GM23338 (cell line): ENCODE data around the gene KRTAP2-2. TPM values are rescaled to one million over a fixed set of nuclear protein-coding genes. Genes with fewer than 3 reads are reported as not detected.

Experiments used
- ATAC-seq: fragments of 200-7000 bp; cut with Tn5 transposase; 3 replicates; pipeline ENCODE4 v1.9.1; 2020
- DNase-seq: peaks from one replicate; pipeline ENCODE4 v3.0.0-alpha.2; 2015; ENCODE audit warnings: low spot score
- H2AFZ ChIP-seq: fragments of 200-600 bp; sonication (generic); 2 replicates; pipeline ENCODE4 v1.8.0; 2016; ENCODE audit warnings: antibody characterized with exemption, mild to moderate bottlenecking, moderate library complexity
- H3F3A ChIP-seq: fragments of 200-600 bp; sonication (generic); replicated peaks from 2 replicates; pipeline ENCODE4 v1.8.0; 2017; ENCODE audit warnings: antibody characterized with exemption, mixed run types, low read depth
- H3K27ac ChIP-seq: fragments of 200-600 bp; sonication (generic); 2 replicates; pipeline ENCODE4 v1.6.1; 2016; ENCODE audit warnings: low read depth
- H3K27me3 ChIP-seq: fragments of 200-600 bp; sonication (generic); 2 replicates; pipeline ENCODE4 v1.8.0; 2016; ENCODE audit warnings: mild to moderate bottlenecking, mixed run types, moderate library complexity; ENCODE audit not compliant: insufficient read depth
- H3K36me3 ChIP-seq: fragments of 200-600 bp; sonication (generic); 2 replicates; pipeline ENCODE4 v1.8.0; 2016; ENCODE audit warnings: mild to moderate bottlenecking; ENCODE audit not compliant: insufficient read depth
- H3K4me1 ChIP-seq: fragments of 200-600 bp; sonication (generic); 2 replicates; pipeline ENCODE4 v1.8.0; 2016; ENCODE audit warnings: mild to moderate bottlenecking, moderate library complexity; ENCODE audit not compliant: insufficient read depth
- H3K4me2 ChIP-seq: fragments of 200-600 bp; sonication (generic); 2 replicates; pipeline ENCODE4 v1.7.1; 2017; ENCODE audit warnings: mixed run types
- H3K4me3 ChIP-seq: fragments of 200-600 bp; sonication (generic); 2 replicates; pipeline ENCODE4 v1.6.1; 2016; ENCODE audit warnings: mixed run types
- H3K79me2 ChIP-seq: fragments of 200-600 bp; sonication (generic); replicated peaks from 2 replicates; pipeline ENCODE4 v1.8.0; 2017; ENCODE audit warnings: mild to moderate bottlenecking; ENCODE audit not compliant: insufficient read depth
- H3K9me2 ChIP-seq: fragments of 200-600 bp; sonication (generic); 2 replicates; pipeline ENCODE4 v1.8.0; 2017; ENCODE audit not compliant: insufficient read depth
- H4K20me1 ChIP-seq: fragments of 200-600 bp; sonication (generic); replicated peaks from 2 replicates; pipeline ENCODE4 v1.8.0; 2017; ENCODE audit warnings: mild to moderate bottlenecking; ENCODE audit not compliant: insufficient read depth
- H3K27ac Mint-ChIP-seq: 2 replicates; pipeline ENCODE4 v1.8.0; 2020; ENCODE audit warnings: inconsistent platforms, mild to moderate bottlenecking, moderate library complexity, mixed read lengths
- H3K27me3 Mint-ChIP-seq: 3 replicates; pipeline ENCODE4 v1.8.0; 2022; ENCODE audit warnings: low read depth, mild to moderate bottlenecking, moderate library complexity, mixed read lengths, inconsistent platforms; ENCODE audit not compliant: insufficient read depth, poor library complexity
- H3K36me3 Mint-ChIP-seq: 3 replicates; pipeline ENCODE4 v1.8.0; 2021; ENCODE audit warnings: low read depth, mild to moderate bottlenecking, inconsistent platforms, moderate library complexity, mixed read lengths
- H3K4me1 Mint-ChIP-seq: 3 replicates; pipeline ENCODE4 v1.8.0; 2020; ENCODE audit warnings: mild to moderate bottlenecking, inconsistent platforms, mixed read lengths
- H3K4me3 Mint-ChIP-seq: 3 replicates; pipeline ENCODE4 v1.8.0; 2021; ENCODE audit warnings: moderate library complexity, mild to moderate bottlenecking, inconsistent platforms, mixed read lengths
- H3K9me3 Mint-ChIP-seq: 3 replicates; pipeline ENCODE4 v1.8.0; 2020; ENCODE audit warnings: moderate library complexity, mild to moderate bottlenecking, inconsistent platforms, mixed read lengths
- CREB1 ChIP-seq: fragments of 250-450 bp; sonication (Bioruptor Pico); IDR thresholded peaks from 2 replicates; pipeline ENCODE4 v1.5.0; 2020; ENCODE audit warnings: low read depth, mild to moderate bottlenecking, moderate library complexity
- CTCF ChIP-seq, 2 experiments: fragments of 200-600 bp in 1 of 2; sonication (generic) in 1 of 2; conservative IDR thresholded peaks; 2 replicates each; pipeline versions ENCODE4 v1.5.1 to v1.6.1; 2016 to 2017; ENCODE audit warnings: antibody characterized with exemption in 2 of 2, low read depth in 2 of 2, mild to moderate bottlenecking in 2 of 2, moderate library complexity in 1 of 2
- EZH2 ChIP-seq: fragments of 200-600 bp; sonication (generic); IDR thresholded peaks from one replicate; pipeline ENCODE4 v1.8.0; 2017; ENCODE audit warnings: antibody characterized with exemption, mild to moderate bottlenecking, low read depth; ENCODE audit not compliant: unreplicated experiment
- EZH2phosphoT487 ChIP-seq: fragments of 200-600 bp; sonication (generic); IDR thresholded peaks from one replicate; pipeline ENCODE4 v1.8.1; 2018; ENCODE audit warnings: antibody characterized with exemption; ENCODE audit not compliant: unreplicated experiment
- JUNB ChIP-seq: IDR thresholded peaks from one replicate; pipeline ENCODE4 v1.6.1; 2016; ENCODE audit warnings: antibody characterized with exemption; ENCODE audit not compliant: unreplicated experiment
- NANOG ChIP-seq: IDR thresholded peaks from 2 replicates; pipeline ENCODE4 v1.6.1; 2016; ENCODE audit warnings: antibody characterized with exemption, borderline replicate concordance
- POLR2AphosphoS5 ChIP-seq: IDR thresholded peaks from 2 replicates; pipeline ENCODE4 v1.6.1; 2016; ENCODE audit warnings: antibody characterized with exemption, low read depth
- REST ChIP-seq: IDR thresholded peaks from one replicate; pipeline ENCODE4 v1.6.1; 2018; ENCODE audit warnings: antibody characterized with exemption; ENCODE audit not compliant: unreplicated experiment
- STAT1 ChIP-seq: IDR thresholded peaks from one replicate; pipeline ENCODE4 v1.6.1; 2016; ENCODE audit warnings: antibody characterized with exemption; ENCODE audit not compliant: unreplicated experiment
- ZNF114 ChIP-seq: fragments of 250-450 bp; sonication (Bioruptor Pico); IDR thresholded peaks from 2 replicates; pipeline ENCODE4 v1.5.0; 2020; ENCODE audit warnings: mild to moderate bottlenecking, moderate library complexity
- ZNF331 ChIP-seq: fragments of 250-450 bp; sonication (Bioruptor Pico); IDR thresholded peaks from 2 replicates; pipeline ENCODE4 v1.5.0; 2020; ENCODE audit warnings: low read depth, mild to moderate bottlenecking, moderate library complexity
- polyA plus RNA-seq: library from polyadenylated mRNA; unstranded; fragments of >200 nt; fragmentation: Nextera tagmentation; extraction: Ambion mirVana; gene quantifications from 2 replicates; pipeline ENCODE4 v1.2.1, GENCODE V29; 2016
- total RNA-seq: library from RNA; depleted of rRNA; stranded (reverse); fragments of >200 nt; shearing (Covaris generic); gene quantifications from 2 replicates; pipeline ENCODE4 v1.2.3, GENCODE V29; 2014
- TF ChIP-seq, protein P1 (sequence below): IDR thresholded peaks from 2 replicates; pipeline ENCODE4 v1.6.1; 2016; ENCODE audit warnings: antibody characterized with exemption
- TF ChIP-seq, protein P2 (sequence below): fragments of 250-450 bp; sonication (Bioruptor Pico); IDR thresholded peaks from 2 replicates; pipeline ENCODE4 v1.5.0; 2020; ENCODE audit warnings: mild to moderate bottlenecking, moderate library complexity

The KRTAP2-2 gene
- total and polyA plus RNA-seq, 2 experiments from 2014 or later = not detected

DNA sequence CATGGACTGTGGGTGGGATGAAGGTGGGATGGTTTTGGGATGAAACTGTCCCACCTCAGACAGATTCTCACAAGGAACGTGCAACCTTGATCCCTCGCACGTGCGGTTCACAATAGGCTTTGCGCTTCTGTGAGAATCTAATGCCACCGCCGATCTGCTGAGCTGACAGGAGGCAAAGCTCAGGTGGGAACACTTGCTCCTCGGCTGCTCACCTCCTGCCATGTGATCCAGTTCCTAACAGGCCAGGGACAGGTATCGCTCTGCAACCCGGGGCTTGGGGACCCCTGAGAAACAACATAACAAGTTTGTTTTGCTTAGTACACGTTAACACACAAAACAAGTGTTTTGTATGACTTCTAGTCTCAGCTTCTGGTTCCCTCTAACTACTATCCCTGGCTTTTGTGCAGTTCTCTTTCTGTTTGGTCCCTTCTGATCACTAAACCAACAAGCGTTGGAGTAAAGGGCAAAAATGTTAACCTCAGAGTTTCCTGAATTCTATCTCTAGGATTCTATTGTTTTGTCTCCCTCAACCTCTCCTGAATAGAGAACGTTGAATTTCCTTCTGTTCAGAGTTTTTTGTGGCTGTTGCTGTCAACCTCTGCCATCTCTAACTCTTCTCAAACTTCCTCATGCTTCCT, 38.3 kb downstream of the KRTAP2-2 start (continued):
- TF ChIP-seq EZH2phosphoT487 = no peak

DNA sequence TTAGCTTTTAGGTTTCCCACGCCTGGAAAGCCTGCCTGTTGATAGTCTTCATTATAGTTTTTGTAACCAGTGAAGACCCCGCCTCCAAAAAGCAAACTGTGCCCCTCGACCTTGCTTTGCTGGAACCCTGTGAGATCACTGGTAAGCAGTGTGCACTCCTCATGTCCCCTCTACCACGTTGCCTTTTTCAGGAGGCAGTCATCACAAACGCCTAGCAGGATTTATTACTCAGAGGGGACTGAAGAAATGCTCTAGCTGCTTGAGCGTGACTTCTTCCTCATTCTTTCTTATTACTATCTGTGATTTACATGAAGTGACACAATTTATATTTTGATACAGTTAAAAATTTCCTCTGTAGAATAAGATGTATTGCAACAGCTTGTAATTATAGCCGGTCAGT, 39.6 kb downstream of the KRTAP2-2 start:
- H4K20me1 ChIP-seq = no peaks in the 10 kb centered on the region
- no peaks in the 10 kb centered on the region for H3K36me3 Mint-ChIP-seq
- DNase-seq = no peak
- no peaks in the 10 kb centered on the region for H3K36me3 ChIP-seq
- no peak overlapping the region for H3K4me3 ChIP-seq
- no peaks in the 10 kb centered on the region for H3K4me1 Mint-ChIP-seq
- H3K4me1 ChIP-seq = no peaks in the 10 kb centered on the region
- TF ChIP-seq ZNF331 = no peak
- TF ChIP-seq ZNF114 = no peak
- TF ChIP-seq NANOG = no peak
- no peak for TF ChIP-seq JUNB
- no peak for TF ChIP-seq EZH2
- TF ChIP-seq CREB1 (CRISPR knock-in tag) = no peak
- TF ChIP-seq, protein P1, sequence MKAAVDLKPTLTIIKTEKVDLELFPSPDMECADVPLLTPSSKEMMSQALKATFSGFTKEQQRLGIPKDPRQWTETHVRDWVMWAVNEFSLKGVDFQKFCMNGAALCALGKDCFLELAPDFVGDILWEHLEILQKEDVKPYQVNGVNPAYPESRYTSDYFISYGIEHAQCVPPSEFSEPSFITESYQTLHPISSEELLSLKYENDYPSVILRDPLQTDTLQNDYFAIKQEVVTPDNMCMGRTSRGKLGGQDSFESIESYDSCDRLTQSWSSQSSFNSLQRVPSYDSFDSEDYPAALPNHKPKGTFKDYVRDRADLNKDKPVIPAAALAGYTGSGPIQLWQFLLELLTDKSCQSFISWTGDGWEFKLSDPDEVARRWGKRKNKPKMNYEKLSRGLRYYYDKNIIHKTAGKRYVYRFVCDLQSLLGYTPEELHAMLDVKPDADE = no peak
- no peak for TF ChIP-seq CTCF (conservative IDR thresholded peaks at IDR 0.05; ENCODE audit: low read depth in 2 of 2)
- no peak for TF ChIP-seq REST
- no peak for TF ChIP-seq POLR2AphosphoS5
- TF ChIP-seq EZH2phosphoT487 = no peak
- TF ChIP-seq, protein P2, sequence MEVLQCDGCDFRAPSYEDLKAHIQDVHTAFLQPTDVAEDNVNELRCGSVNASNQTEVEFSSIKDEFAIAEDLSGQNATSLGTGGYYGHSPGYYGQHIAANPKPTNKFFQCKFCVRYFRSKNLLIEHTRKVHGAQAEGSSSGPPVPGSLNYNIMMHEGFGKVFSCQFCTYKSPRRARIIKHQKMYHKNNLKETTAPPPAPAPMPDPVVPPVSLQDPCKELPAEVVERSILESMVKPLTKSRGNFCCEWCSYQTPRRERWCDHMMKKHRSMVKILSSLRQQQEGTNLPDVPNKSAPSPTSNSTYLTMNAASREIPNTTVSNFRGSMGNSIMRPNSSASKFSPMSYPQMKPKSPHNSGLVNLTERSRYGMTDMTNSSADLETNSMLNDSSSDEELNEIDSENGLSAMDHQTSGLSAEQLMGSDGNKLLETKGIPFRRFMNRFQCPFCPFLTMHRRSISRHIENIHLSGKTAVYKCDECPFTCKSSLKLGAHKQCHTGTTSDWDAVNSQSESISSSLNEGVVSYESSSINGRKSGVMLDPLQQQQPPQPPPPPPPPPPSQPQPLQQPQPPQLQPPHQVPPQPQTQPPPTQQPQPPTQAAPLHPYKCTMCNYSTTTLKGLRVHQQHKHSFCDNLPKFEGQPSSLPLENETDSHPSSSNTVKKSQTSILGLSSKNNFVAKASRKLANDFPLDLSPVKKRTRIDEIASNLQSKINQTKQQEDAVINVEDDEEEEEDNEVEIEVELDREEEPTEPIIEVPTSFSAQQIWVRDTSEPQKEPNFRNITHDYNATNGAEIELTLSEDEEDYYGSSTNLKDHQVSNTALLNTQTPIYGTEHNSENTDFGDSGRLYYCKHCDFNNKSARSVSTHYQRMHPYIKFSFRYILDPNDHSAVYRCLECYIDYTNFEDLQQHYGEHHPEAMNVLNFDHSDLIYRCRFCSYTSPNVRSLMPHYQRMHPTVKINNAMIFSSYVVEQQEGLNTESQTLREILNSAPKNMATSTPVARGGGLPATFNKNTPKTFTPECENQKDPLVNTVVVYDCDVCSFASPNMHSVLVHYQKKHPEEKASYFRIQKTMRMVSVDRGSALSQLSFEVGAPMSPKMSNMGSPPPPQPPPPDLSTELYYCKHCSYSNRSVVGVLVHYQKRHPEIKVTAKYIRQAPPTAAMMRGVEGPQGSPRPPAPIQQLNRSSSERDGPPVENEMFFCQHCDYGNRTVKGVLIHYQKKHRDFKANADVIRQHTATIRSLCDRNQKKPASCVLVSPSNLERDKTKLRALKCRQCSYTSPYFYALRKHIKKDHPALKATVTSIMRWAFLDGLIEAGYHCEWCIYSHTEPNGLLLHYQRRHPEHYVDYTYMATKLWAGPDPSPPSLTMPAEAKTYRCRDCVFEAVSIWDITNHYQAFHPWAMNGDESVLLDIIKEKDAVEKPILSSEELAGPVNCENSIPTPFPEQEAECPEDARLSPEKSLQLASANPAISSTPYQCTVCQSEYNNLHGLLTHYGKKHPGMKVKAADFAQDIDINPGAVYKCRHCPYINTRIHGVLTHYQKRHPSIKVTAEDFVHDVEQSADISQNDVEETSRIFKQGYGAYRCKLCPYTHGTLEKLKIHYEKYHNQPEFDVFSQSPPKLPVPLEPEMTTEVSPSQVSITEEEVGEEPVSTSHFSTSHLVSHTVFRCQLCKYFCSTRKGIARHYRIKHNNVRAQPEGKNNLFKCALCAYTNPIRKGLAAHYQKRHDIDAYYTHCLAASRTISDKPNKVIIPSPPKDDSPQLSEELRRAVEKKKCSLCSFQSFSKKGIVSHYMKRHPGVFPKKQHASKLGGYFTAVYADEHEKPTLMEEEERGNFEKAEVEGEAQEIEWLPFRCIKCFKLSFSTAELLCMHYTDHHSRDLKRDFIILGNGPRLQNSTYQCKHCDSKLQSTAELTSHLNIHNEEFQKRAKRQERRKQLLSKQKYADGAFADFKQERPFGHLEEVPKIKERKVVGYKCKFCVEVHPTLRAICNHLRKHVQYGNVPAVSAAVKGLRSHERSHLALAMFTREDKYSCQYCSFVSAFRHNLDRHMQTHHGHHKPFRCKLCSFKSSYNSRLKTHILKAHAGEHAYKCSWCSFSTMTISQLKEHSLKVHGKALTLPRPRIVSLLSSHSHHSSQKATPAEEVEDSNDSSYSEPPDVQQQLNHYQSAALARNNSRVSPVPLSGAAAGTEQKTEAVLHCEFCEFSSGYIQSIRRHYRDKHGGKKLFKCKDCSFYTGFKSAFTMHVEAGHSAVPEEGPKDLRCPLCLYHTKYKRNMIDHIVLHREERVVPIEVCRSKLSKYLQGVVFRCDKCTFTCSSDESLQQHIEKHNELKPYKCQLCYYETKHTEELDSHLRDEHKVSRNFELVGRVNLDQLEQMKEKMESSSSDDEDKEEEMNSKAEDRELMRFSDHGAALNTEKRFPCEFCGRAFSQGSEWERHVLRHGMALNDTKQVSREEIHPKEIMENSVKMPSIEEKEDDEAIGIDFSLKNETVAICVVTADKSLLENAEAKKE (CRISPR knock-in tag) = no peak
- no peak for TF ChIP-seq STAT1
- no peak overlapping the region for H3K27ac Mint-ChIP-seq
- H3K79me2 ChIP-seq = no peaks in the 10 kb centered on the region
- H3K4me2 ChIP-seq = no peak overlapping the region
- no peak overlapping the region for H3K27ac ChIP-seq
- no peak overlapping the region for H3K4me3 Mint-ChIP-seq
- no peaks in the 10 kb centered on the region; the same call in 1 of the 2 replicates for H3K9me2 ChIP-seq
- H2AFZ ChIP-seq = 0 out of 2 replicates have a peak overlapping the region, but pooled peaks have one; percentile 18
- no peaks in the 10 kb centered on the region for H3K27me3 Mint-ChIP-seq
- H3K9me3 Mint-ChIP-seq = no peaks in the 10 kb centered on the region
- H3K27me3 ChIP-seq = no peaks in the 10 kb centered on the region
- ATAC-seq = no peak
- H3F3A ChIP-seq = no peaks in the 10 kb centered on the region
